ENCODE data around the gene SCAMP1.

SCAMP1 gene

GRCh38 chr5:78404682-78405293 lies 44.4 kb downstream of the SCAMP1 start:
- Histone ChIP-seq H3K9me3 (ENCODE audit: control insufficient read depth, low read depth, low read length) (no peaks in the 10 kb centered on the region), H3K4me3 (ENCODE audit: low read length) (no peak overlapping the region), H3K36me3 (ENCODE audit: control insufficient read depth, low read depth, low read length) (no peaks in the 10 kb centered on the region), H3K9ac (ENCODE audit: low read length) (no peak overlapping the region), H3K27ac (ENCODE audit: low read length) (no peak overlapping the region), H3K4me1 (ENCODE audit: control insufficient read depth, low read depth, low read length) (peaks cover 7% of the 10 kb centered on the region), H3K27me3 (ENCODE audit: control insufficient read depth, insufficient read depth, low read length) (no peaks in the 10 kb centered on the region)

- Histone ChIP-seq H3K27ac (ENCODE audit: low read length) (no peak overlapping the region), H3K36me3 (ENCODE audit: control insufficient read depth, low read depth, low read length) (no peaks in the 10 kb centered on the region), H3K9ac (ENCODE audit: low read length) (no peak overlapping the region), H3K9me3 (ENCODE audit: control insufficient read depth, low read depth, low read length) (no peaks in the 10 kb centered on the region), H3K27me3 (ENCODE audit: control insufficient read depth, insufficient read depth, low read length) (no peaks in the 10 kb centered on the region), H3K4me1 (ENCODE audit: control insufficient read depth, low read depth, low read length) (peaks cover 7% of the 10 kb centered on the region), H3K4me3 (ENCODE audit: low read length) (no peak overlapping the region)
These were observed 45.7 kb downstream of the SCAMP1 start for GRCh38 chr5:78405829-78406750.

GRCh38 chr5:78407458-78407857 lies 47.0 kb downstream of the SCAMP1 start:
- Histone ChIP-seq H3K27ac (ENCODE audit: low read length) (no peak overlapping the region), H3K4me3 (ENCODE audit: low read length) (no peak overlapping the region), H3K36me3 (ENCODE audit: control insufficient read depth, low read depth, low read length) (no peaks in the 10 kb centered on the region), H3K9me3 (ENCODE audit: control insufficient read depth, low read depth, low read length) (no peaks in the 10 kb centered on the region), H3K9ac (ENCODE audit: low read length) (no peak overlapping the region), H3K4me1 (ENCODE audit: control insufficient read depth, low read depth, low read length) (peaks cover 7% of the 10 kb centered on the region), H3K27me3 (ENCODE audit: control insufficient read depth, insufficient read depth, low read length) (no peaks in the 10 kb centered on the region)

GRCh38 chr5:78411586-78411985 lies 51.2 kb downstream of the SCAMP1 start:
- H3K9ac ChIP-seq (ENCODE audit: low read length): no peak overlapping the region
- no peaks in the 10 kb centered on the region for H3K36me3 ChIP-seq (ENCODE audit: control insufficient read depth, low read depth, low read length)
- H3K27ac ChIP-seq (ENCODE audit: low read length): no peak overlapping the region
- H3K9me3 ChIP-seq (ENCODE audit: control insufficient read depth, low read depth, low read length): no peaks in the 10 kb centered on the region
- no peaks in the 10 kb centered on the region for H3K4me1 ChIP-seq (ENCODE audit: control insufficient read depth, low read depth, low read length)
- H3K4me3 ChIP-seq (ENCODE audit: low read length): no peak overlapping the region
- H3K27me3 ChIP-seq (ENCODE audit: control insufficient read depth, insufficient read depth, low read length): no peaks in the 10 kb centered on the region

- Histone ChIP-seq H3K4me1 (ENCODE audit: control insufficient read depth, low read depth, low read length) (no peaks in the 10 kb centered on the region), H3K9ac (ENCODE audit: low read length) (no peak overlapping the region), H3K27me3 (ENCODE audit: control insufficient read depth, insufficient read depth, low read length) (no peaks in the 10 kb centered on the region), H3K4me3 (ENCODE audit: low read length) (no peak overlapping the region), H3K36me3 (ENCODE audit: control insufficient read depth, low read depth, low read length) (peaks cover 5% of the 10 kb centered on the region), H3K27ac (ENCODE audit: low read length) (no peak overlapping the region), H3K9me3 (ENCODE audit: control insufficient read depth, low read depth, low read length) (no peaks in the 10 kb centered on the region)
These were observed 56.4 kb downstream of the SCAMP1 start for GRCh38 chr5:78416677-78417425.

GRCh38 chr5:78419396-78419795 lies 59.0 kb downstream of the SCAMP1 start:
- Histone ChIP-seq H3K4me1 (ENCODE audit: control insufficient read depth, low read depth, low read length) (no peaks in the 10 kb centered on the region), H3K4me3 (ENCODE audit: low read length) (no peak overlapping the region), H3K27me3 (ENCODE audit: control insufficient read depth, insufficient read depth, low read length) (no peaks in the 10 kb centered on the region), H3K9me3 (ENCODE audit: control insufficient read depth, low read depth, low read length) (no peaks in the 10 kb centered on the region), H3K27ac (ENCODE audit: low read length) (no peak overlapping the region), H3K36me3 (ENCODE audit: control insufficient read depth, low read depth, low read length) (peaks cover 5% of the 10 kb centered on the region), H3K9ac (ENCODE audit: low read length) (no peak overlapping the region)

- Histone ChIP-seq H3K4me1 (ENCODE audit: control insufficient read depth, low read depth, low read length) (no peaks in the 10 kb centered on the region), H3K27ac (ENCODE audit: low read length) (no peak overlapping the region), H3K27me3 (ENCODE audit: control insufficient read depth, insufficient read depth, low read length) (no peaks in the 10 kb centered on the region), H3K4me3 (ENCODE audit: low read length) (no peak overlapping the region), H3K36me3 (ENCODE audit: control insufficient read depth, low read depth, low read length) (peaks cover 5% of the 10 kb centered on the region), H3K9ac (ENCODE audit: low read length) (no peak overlapping the region), H3K9me3 (ENCODE audit: control insufficient read depth, low read depth, low read length) (no peaks in the 10 kb centered on the region)
These were observed 60.1 kb downstream of the SCAMP1 start for GRCh38 chr5:78420548-78420947.

GRCh38 chr5:78424665-78425064 lies 64.2 kb downstream of the SCAMP1 start:
- H3K4me3 ChIP-seq (ENCODE audit: low read length): no peak overlapping the region
- no peak overlapping the region for H3K9ac ChIP-seq (ENCODE audit: low read length)
- no peaks in the 10 kb centered on the region for H3K36me3 ChIP-seq (ENCODE audit: control insufficient read depth, low read depth, low read length)
- no peaks in the 10 kb centered on the region for H3K4me1 ChIP-seq (ENCODE audit: control insufficient read depth, low read depth, low read length)
- no peaks in the 10 kb centered on the region for H3K9me3 ChIP-seq (ENCODE audit: control insufficient read depth, low read depth, low read length)
- no peak overlapping the region for H3K27ac ChIP-seq (ENCODE audit: low read length)
- H3K27me3 ChIP-seq (ENCODE audit: control insufficient read depth, insufficient read depth, low read length): no peaks in the 10 kb centered on the region

- Histone ChIP-seq H3K27ac (ENCODE audit: low read length) (no peak overlapping the region), H3K27me3 (ENCODE audit: control insufficient read depth, insufficient read depth, low read length) (no peaks in the 10 kb centered on the region), H3K9me3 (ENCODE audit: control insufficient read depth, low read depth, low read length) (no peaks in the 10 kb centered on the region), H3K36me3 (ENCODE audit: control insufficient read depth, low read depth, low read length) (no peaks in the 10 kb centered on the region), H3K9ac (ENCODE audit: low read length) (no peak overlapping the region), H3K4me1 (ENCODE audit: control insufficient read depth, low read depth, low read length) (no peaks in the 10 kb centered on the region), H3K4me3 (ENCODE audit: low read length) (no peak overlapping the region)
These were observed 69.0 kb downstream of the SCAMP1 start for GRCh38 chr5:78429332-78429980.

- no peak overlapping the region for H3K9ac ChIP-seq (ENCODE audit: low read length)
- no peaks in the 10 kb centered on the region for H3K9me3 ChIP-seq (ENCODE audit: control insufficient read depth, low read depth, low read length)
- no peaks in the 10 kb centered on the region for H3K27me3 ChIP-seq (ENCODE audit: control insufficient read depth, insufficient read depth, low read length)
- H3K27ac ChIP-seq (ENCODE audit: low read length): no peak overlapping the region
- H3K36me3 ChIP-seq (ENCODE audit: control insufficient read depth, low read depth, low read length): no peaks in the 10 kb centered on the region
- no peak overlapping the region for H3K4me3 ChIP-seq (ENCODE audit: low read length)
- no peaks in the 10 kb centered on the region for H3K4me1 ChIP-seq (ENCODE audit: control insufficient read depth, low read depth, low read length)
These were observed 70.4 kb downstream of the SCAMP1 start for GRCh38 chr5:78430866-78431265.

- Histone ChIP-seq H3K4me1 (ENCODE audit: control insufficient read depth, low read depth, low read length) (no peaks in the 10 kb centered on the region), H3K9ac (ENCODE audit: low read length) (no peak overlapping the region), H3K9me3 (ENCODE audit: control insufficient read depth, low read depth, low read length) (no peaks in the 10 kb centered on the region), H3K4me3 (ENCODE audit: low read length) (no peak overlapping the region), H3K27ac (ENCODE audit: low read length) (no peak overlapping the region), H3K27me3 (ENCODE audit: control insufficient read depth, insufficient read depth, low read length) (no peaks in the 10 kb centered on the region), H3K36me3 (ENCODE audit: control insufficient read depth, low read depth, low read length) (no peaks in the 10 kb centered on the region)
These were observed 73.6 kb downstream of the SCAMP1 start for GRCh38 chr5:78433972-78434371.
